ENCODE data around the gene GYPC. TPM values are rescaled to one million over a fixed set of nuclear protein-coding genes. Genes with fewer than 3 reads are reported as not detected.
A peak's percentile ranks its signal among the peaks of the same experiment; 100 is the strongest.
"Not testable (repeated sequence)": the region's sequence is repeated elsewhere in the genome, so short reads cannot be mapped to it uniquely, and the experiment has no call there.

The GYPC gene, protein sequence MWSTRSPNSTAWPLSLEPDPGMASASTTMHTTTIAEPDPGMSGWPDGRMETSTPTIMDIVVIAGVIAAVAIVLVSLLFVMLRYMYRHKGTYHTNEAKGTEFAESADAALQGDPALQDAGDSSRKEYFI
- total RNA-seq: 113 TPM
- long read RNA-seq, transcript GYPC-201 (4 exons, 1,246 nt): major isoform, 101 of 134 reads
- long read RNA-seq, transcript GYPC-203 (3 exons, 932 nt): minor isoform, 17 of 134 reads
- long read RNA-seq, partial matches to known transcripts: 9 of 134 reads
- long read RNA-seq, other reads (novel, unspliced or antisense): 7 of 134 reads

DNA sequence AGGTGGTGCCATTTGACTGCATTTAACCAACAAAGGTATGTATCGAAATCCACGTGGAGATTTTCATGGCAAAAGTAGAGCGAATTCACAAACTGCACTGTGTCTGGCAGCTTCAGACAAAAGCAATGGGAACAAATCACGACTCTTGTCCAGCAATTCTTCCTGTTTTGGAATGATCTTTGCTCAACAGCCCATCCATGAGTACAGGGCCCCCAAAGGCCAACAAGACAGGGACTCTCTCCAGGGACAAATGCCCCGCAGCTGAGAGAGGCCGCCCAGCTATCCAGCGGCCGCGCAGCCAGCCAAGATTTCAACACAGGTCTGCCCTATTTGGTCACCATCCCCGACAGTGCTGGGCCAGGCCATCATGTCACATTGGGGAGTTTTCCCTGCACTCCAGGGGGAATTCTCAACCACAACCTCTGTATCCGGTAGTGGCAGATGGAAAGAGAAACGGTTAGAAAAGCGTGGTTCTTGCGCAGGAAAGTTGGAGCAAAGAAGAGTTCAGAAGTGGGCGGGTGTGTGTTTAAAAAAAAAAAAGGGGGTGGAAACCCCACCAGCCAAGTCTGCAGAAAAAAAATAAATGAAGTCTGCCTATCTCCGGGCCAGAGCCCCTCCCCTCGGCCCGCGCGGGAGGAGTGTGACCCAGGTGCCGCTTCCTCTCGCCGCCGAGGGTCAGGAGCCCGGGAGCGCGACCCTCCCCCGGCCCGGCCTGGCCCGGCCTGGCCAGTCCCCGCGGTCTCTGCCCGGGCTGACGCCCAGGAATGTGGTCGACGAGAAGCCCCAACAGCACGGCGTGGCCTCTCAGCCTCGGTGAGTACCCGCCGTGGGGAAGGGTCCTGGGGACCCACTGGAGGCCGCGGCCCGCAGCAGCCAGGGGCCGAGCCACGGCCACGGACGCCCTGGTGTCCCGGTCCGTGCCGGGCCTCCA lies at the start of gene GYPC:
Gene GYPC, plus strand, starts transcription at position 659 of the 931 bp plus-strand sequence. Its CDS starts 106 bp downstream, at position 765.
- intact Hi-C loops (cut with DNase I): loop anchor here (5.0 kb wide), 3 partner anchors 47 to 128 kb away; no protein-coding TSS in a partner anchor
- DNase-seq (ENCODE audit: low spot score): peak; percentile 90

DNA sequence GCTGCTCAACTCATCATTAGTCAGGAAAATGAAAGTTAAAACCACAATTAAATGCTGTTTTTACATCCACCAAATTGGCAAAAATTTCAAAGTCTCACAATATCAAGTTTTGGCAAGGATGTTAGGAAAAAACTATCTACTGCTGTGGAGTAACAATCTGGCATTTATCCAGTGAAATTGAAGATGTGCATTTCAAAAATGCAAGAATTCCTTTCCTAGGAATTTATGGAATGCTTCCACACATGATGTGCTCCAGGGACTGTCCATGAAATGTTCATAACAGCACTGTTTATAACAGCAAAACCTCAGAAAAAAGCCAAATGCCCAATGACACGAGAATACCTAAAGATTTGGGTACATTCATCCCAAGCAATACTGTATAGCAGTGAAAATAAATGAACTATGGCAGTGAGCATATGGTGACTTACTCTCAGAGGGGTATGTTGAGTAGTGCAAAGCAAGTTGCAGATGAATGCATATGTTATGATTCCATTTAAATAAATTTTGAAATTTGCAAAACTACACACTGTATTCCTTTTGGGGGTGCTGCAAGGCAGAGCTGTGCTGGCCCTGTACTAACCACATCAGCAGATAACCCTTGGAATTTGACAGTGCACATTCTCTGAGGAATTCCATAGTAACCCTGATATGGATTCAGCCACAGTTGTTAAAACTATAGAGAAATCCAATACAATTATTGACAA lies 41.3 kb upstream of the GYPC start:
- intact Hi-C loops (cut with DNase I): no loop called here
- no peak for DNase-seq (ENCODE audit: low spot score)

DNA sequence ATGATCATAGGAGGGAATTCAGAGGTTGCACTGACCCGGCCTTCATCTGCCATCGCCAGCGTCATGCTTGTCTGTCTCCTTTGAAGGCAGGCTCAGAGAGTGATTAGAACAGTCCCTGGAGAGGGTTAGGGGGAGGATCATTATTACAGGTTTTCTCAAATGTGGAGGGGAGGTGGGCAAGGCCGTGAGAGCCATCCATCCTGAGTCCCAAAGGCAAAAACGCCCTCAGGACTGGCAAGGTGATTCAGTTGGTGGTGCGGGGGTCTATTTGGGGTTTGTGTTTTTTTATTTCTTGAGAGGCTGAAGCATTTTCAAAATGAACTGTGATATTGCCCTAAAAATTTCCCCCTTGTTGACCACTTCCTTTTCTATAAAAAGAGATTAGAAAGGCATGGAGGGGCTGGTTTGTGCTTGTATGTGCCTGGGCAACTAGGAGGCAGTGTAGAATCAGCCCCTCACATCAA lies 39.3 kb upstream of the GYPC start:
- DNase-seq (ENCODE audit: low spot score): no peak
- intact Hi-C loops (cut with DNase I): no loop called here

DNA sequence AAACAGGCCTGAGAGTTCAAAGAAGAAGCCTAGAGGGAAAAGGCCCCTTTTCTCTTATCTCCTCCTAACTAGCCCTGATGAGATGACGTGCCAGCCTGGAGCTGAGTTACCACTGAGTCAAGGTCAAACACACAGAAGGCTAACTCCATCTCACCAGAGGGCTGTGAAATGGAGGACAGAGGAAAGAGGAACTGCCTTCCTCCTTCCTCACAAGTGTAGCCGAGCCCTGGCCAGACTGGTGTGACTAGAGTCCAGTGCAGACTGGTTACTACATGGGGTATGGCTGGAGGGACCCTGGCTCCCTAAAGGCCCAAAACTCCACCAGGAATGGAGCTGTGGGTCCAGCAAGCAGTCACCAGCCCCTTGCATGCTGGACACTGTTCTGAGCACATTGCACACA lies 35.7 kb upstream of the GYPC start:
- intact Hi-C loops (cut with DNase I): no loop called here
- DNase-seq (ENCODE audit: low spot score): no peak

DNA sequence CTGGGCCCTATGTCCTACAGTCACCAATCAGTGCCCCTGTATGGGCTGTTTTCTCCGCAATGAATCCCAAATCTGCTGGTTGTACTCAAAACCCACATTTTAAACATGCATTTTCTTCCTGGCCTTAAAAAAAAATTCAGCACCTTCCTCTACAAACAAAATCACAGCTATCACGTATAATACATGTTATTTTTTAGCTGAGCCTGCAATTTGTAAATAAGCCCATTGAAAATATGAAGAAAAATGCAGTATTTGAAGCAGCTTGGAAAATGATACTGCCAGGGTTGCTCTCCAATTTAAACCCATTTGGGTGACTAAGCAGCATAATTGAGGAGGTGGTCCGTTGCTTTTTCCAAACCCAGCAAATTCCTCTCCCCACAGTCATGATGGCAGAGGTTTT lies 33.0 kb upstream of the GYPC start:
- DNase-seq (ENCODE audit: low spot score): no peak
- intact Hi-C loops (cut with DNase I): no loop called here

DNA sequence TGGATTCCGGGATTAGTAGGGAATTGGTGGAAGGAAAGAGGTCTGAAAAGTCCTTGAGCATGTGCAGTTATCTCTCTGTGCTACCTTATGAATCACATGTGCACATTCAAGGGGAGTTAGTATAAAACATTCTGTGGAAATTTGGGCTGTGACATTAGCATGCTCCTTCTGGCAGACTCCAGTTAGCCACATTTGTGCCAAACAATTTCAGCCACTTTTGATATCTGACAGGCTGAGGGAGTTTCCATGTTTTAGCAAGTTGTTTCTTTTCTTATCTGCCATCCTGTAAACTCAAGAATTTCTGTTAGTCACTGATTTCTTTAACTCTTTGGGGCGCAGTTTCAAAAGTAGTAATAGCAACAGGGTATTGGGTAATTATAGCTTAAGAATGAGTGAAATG lies 28.3 kb upstream of the GYPC start:
- no peak for DNase-seq (ENCODE audit: low spot score)
- intact Hi-C loops (cut with DNase I): no loop called here

DNA sequence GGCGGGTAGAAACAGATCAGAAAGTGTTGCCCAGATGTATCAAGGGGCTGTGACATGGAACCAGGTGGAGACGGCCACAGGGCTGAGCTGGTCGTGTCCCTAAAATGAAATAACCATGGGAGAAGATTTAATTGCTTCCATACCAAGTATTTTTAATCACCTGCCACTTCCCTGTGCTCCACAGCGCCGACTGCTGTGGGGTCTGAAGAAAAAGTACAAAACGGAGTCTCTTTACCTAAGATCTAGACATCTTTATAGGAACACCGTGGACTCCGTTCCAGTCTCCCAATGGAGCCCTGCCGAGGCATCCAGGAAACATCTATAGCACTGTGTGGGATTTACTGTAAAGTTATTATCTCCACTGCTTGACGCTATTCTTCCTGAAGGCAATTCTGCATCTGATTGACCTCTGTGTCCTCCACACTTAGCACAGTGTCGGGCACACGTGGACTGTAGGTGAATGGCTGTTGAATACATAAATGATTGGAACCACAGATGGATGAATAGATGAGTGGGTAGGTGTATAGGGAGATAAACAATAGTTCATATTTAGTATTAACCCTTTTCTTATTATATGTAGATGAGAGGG lies 21.6 kb upstream of the GYPC start:
- intact Hi-C loops (cut with DNase I): no loop called here
- DNase-seq (ENCODE audit: low spot score): no peak

DNA sequence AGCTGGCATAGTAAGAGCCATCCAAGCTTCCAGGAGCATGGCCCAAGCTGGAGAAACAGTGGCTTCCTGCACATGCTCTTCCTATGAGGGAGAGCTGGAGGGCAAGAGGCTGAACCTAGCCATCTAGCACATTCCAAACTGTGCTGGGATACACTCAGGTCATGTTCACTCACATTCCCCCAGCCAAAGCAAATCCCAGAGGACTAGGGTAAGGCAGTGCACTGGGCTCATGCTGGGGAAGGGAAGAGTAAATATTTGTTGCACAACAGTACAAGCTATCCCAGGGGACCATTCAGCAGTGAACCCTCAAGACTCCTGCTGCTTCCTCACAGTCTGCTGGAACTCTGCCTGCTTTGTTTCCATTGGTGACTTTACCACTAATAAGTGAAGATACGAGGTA lies 20.7 kb upstream of the GYPC start:
- DNase-seq (ENCODE audit: low spot score): no peak

DNA sequence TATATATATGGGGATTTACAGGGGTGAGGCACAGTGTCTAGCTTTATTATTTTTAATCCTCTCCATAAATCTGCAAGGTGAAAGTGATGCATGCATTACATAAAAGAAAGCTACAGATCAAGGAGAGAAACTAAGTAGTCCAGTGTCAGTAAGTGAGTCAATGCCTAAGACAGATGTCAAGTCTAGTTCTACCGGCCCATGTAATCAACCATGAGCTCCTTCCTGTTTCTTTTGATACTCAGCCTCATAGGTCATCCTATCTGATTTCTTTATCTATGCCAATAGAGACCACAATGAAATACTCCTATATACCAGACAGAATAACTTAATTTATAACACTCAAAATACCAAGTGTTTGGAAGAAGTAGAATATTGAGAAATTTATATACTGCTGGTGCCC lies 20.2 kb upstream of the GYPC start:
- intact Hi-C loops (cut with DNase I): no loop called here
- DNase-seq (ENCODE audit: low spot score): no peak

More for the DNA sequence above, 20.7 kb upstream of the GYPC start:
- intact Hi-C loops (cut with DNase I): no loop called here

DNA sequence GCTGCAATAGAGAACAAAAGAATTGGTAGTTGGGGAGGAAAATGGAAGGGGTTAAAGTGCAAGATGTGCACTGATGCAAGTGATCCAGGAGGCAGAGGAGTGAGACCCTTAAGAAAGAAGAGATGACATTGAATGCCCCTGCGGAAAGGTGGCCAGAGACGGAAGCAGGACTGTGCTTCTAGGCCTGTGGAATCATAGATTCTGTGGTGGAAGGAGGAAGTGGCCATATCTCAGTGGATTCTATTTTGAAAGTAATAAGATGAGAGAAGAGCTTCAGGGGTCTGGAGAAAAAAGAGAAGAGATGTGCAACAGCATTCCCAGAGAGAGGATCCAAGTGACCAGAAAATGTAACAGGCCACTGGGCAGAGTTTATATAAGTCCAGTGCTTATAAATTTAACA lies 18.6 kb upstream of the GYPC start:
- DNase-seq (ENCODE audit: low spot score): no peak
- intact Hi-C loops (cut with DNase I): no loop called here

DNA sequence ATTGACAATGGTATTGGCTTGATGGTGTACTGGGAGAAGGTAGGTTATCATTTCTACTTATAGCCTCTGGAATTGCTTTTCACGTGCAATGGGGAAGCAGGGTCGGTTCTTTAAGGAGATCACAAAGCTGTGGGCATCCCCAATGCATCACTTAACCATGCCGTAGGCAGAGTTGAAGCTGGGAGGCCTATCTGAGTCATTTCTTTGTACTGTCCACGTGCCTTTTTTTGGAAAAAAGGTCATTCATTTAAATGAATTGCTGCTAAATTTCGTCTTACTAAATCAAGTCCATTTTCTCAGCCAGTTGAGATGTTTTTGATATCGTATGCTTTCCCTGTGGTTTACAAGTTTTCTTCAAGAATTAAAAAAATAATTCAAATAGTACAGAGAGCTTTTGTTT lies 17.2 kb upstream of the GYPC start:
- intact Hi-C loops (cut with DNase I): no loop called here
- DNase-seq (ENCODE audit: low spot score): no peak

DNA sequence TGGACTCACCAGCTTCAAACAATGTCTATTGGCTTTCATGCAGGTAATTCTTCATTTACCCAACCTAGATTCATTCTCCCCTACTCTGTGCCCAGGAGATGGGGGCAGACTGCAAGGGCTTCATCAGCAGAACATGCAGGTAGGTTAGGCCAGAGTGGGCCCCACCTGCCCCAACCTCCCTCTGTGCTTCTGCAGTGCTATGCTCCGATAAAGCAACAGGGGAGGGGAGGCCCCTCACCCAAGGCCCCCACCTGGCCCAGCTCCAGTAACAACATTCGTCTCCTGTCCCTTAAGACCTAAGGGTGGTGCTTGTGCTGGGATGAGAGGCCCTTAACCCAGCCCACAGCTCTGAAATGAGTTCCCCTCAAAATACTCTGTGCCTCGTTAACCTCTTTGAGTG lies 16.7 kb upstream of the GYPC start:
- intact Hi-C loops (cut with DNase I): no loop called here
- DNase-seq (ENCODE audit: low spot score): no peak

DNA sequence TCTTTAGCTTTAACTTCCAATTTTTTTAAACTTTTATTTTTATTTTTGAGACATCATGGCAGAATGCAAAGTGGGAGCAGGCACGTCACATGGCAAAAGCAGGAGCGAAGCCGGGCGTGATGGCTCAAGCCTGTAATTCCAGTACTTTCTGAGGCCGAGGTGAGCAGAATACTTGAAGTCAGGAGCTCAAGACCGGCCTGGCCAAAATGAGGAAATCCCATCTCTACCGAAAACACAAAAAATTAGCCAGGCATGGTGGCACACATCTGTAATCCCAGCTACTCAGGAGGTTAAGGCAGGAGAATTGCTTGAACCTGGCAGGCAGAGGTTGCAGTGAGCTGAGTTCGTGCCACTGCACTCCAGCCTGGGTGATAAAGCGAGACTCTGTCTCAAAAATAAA lies 14.7 kb upstream of the GYPC start:
- intact Hi-C loops (cut with DNase I); DNase-seq (ENCODE audit: low spot score): not testable (repeated sequence)

DNA sequence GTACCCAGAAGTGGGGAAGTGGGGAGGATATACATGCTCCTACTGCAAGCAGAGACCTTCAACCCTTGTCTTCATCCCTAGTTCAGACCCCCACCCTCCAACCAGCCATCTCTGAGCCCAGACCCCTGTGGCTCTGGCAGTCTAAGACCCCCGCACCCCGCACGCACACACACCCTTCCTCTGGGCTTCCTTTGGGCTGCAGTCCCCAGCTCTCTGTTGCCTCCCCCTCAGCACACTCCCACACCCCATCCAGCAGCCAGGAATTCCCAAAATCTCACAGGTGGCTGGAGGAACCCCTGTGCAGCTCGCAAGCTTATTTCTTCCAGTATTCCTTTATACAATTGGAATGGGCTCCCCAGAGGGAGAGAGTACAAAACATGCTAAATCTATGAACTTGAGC lies 13.9 kb upstream of the GYPC start:
- no peak for DNase-seq (ENCODE audit: low spot score)
- intact Hi-C loops (cut with DNase I): no loop called here

DNA sequence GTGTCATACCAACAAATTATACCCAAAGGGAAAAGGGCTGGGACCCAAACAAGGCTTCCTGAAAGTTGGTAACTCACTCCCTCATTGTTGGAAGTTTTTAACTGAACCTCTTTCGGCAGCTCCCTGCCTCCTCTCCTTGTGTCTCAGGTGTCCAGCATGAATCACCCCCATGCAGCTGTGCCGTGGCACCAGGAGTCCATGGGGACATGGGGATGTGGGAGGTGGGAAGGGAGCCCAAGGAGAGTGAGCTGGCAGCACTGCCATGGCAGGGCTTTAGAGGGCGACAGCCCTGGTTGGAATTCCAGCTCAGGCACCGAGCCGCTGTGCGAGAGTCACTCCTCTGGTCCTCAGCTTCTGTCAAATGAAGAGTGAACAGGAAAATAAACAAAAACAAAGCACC lies 12.5 kb upstream of the GYPC start:
- DNase-seq (ENCODE audit: low spot score): no peak
- intact Hi-C loops (cut with DNase I): no loop called here

DNA sequence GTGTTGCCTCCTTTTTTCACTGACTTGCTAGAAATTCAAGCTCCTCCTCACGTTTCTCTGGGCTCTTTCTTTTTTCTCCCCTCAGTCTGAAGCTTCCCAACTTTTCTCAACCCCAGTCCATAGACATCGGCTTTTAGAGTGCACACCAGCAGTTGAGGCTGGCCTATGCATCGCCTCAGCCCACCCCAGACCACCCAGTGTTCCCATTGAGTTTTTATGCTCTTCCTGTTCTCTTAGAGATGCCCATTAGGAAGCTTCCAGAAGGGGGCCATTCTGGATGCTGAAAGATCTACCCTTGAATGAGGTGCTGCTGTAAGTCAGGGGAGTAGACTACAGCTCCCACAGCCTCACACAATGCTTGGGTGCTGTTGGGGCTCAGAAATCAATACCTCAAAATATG lies 12.0 kb upstream of the GYPC start:
- intact Hi-C loops (cut with DNase I): no loop called here
- no peak for DNase-seq (ENCODE audit: low spot score)

DNA sequence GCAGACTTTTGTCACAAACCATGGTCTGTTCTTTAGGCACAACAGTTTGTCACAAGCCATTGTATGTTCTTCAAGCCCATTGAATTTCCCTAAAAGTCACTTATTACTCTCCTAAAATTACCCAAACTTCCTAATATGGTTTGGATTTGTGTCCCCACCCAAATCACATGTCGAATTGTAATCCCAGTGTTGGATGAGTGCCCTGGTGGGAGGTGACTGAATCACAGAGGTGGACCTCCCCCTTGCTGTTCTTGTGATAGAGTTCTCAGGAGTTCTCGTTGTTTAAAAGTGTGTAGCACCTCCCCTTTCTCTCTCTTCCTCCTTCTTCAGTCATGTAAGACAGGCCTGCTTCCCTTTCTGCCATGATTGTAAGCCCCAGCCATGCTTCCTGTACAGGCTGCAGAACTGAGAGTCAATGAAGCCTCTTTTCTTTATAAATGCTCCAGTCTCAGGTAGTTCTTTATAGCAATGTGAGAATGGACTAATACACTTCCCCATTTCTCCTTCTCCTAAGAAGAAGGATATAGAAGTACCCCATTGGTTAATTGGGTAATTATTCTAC lies 11.2 kb upstream of the GYPC start:
- no peak for DNase-seq (ENCODE audit: low spot score)
- intact Hi-C loops (cut with DNase I): no loop called here

DNA sequence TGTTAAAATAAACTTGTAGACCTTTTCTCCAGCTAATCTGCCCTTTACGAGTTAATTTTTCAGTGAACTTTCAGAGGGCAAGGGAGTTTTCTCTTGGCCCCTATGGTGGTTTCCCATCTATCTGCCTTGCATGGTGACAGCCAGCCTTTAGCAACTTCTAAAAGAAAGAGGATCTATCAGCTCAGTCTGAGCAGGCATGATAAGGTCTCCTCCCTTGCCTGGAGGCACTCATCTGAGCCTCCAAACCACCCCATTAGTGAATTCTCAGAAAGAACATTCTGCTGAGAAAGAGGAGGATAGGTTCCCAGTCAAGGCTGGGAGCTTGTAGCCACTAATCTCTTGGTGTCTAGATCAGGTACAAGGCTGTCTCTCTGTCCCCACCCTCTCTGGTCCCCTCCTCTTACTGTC lies 10.7 kb upstream of the GYPC start:
- intact Hi-C loops (cut with DNase I): no loop called here
- DNase-seq (ENCODE audit: low spot score): no peak

DNA sequence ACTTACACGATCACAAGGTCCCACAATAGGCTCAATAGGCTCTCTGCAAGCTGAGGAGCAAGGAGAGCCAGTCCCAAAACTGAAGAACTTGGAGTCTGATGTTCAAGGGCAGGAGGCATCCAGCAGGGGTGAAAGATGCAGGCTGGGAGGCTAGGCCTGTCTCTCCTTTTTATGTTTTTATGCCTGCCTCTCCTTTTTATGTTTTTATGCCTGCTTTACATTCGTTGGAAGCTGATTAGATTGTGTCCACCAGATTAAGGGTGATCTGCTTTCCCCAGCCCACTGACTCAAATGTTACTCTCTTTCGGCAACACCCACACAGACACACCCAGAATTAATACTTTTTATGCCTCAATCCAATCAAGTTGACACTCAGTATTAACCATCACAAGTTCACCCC lies 9.9 kb upstream of the GYPC start:
- DNase-seq (ENCODE audit: low spot score): no peak
- intact Hi-C loops (cut with DNase I): no loop called here
